B cell (primary cell): Measurements from ENCODE around the gene ZFYVE9.

ENCODE experiments used
- EZH2 ChIP-seq: IDR thresholded peaks from 2 replicates; pipeline ENCODE4 v1.6.1; 2012; ENCODE audit warnings: borderline replicate concordance, low read depth, mild to moderate bottlenecking, moderate library complexity, low read length; ENCODE audit not compliant: insufficient read depth, poor library complexity, severe bottlenecking
- TF ChIP-seq, protein P1 (sequence below): fragments of 200-600 bp; IDR thresholded peaks from one replicate; pipeline ENCODE4 v1.8.0; 2022; ENCODE audit warnings: antibody characterized with exemption, mild to moderate bottlenecking

DNA sequence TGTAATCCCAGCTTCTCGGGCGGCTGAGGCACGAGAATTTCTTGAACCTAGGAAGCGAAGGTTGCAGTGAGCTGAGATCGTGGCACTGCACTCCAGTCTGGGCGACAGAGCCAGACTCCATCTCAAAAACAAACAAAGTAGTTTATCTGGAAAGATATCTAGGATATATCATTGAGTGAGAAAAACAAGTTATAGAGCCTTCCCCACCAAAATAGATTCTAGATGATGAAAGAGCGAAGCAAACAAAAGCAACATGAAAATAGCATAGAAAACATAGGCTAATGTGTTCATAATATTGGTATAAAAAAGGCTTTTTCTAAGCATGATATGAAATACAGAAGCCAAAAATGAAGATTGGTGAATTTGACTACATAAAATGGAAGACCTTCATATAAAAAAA, 52.1 kb downstream of the ZFYVE9 start:
- TF ChIP-seq, protein P1, sequence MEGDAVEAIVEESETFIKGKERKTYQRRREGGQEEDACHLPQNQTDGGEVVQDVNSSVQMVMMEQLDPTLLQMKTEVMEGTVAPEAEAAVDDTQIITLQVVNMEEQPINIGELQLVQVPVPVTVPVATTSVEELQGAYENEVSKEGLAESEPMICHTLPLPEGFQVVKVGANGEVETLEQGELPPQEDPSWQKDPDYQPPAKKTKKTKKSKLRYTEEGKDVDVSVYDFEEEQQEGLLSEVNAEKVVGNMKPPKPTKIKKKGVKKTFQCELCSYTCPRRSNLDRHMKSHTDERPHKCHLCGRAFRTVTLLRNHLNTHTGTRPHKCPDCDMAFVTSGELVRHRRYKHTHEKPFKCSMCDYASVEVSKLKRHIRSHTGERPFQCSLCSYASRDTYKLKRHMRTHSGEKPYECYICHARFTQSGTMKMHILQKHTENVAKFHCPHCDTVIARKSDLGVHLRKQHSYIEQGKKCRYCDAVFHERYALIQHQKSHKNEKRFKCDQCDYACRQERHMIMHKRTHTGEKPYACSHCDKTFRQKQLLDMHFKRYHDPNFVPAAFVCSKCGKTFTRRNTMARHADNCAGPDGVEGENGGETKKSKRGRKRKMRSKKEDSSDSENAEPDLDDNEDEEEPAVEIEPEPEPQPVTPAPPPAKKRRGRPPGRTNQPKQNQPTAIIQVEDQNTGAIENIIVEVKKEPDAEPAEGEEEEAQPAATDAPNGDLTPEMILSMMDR = no peak
- no peak for TF ChIP-seq EZH2
